HFF-Myc (cell line): ENCODE measurements around the gene YIPF4.
"Not testable (repeated sequence)": the region's sequence is repeated elsewhere in the genome, so short reads cannot be mapped to it uniquely, and the experiment has no call there.

Source experiments
- DNase-seq: peaks from one replicate; pipeline ENCODE4 v3.0.0-alpha.2; 2011; ENCODE audit warnings: low read depth; ENCODE audit errors: extremely low read depth
- H3K4me3 ChIP-seq: replicated peaks from 2 replicates; pipeline ENCODE4 v1.5.1; 2011; ENCODE audit warnings: low read depth, mild to moderate bottlenecking, control low read depth, low read length
- CTCF ChIP-seq: IDR thresholded peaks from 2 replicates; pipeline ENCODE4 v1.5.1; 2012; ENCODE audit warnings: mild to moderate bottlenecking, low read depth, low read length, control low read depth; ENCODE audit errors: missing control alignments

YIPF4 gene

GRCh38 chr2:32310577-32310976 is 32.9 kb downstream of the YIPF4 start:
- no peak for TF ChIP-seq CTCF
- no peak overlapping the region for H3K4me3 ChIP-seq
- DNase-seq: no peak

GRCh38 chr2:32314886-32315285 is 37.2 kb downstream of the YIPF4 start:
- no peak for TF ChIP-seq CTCF
- DNase-seq: no peak
- no peak overlapping the region for H3K4me3 ChIP-seq

GRCh38 chr2:32328679-32329078 is 51.0 kb downstream of the YIPF4 start:
- not testable (repeated sequence) for H3K4me3 ChIP-seq, DNase-seq

GRCh38 chr2:32329180-32329980 is 51.7 kb downstream of the YIPF4 start:
- DNase-seq, H3K4me3 ChIP-seq: not testable (repeated sequence)

GRCh38 chr2:32330136-32330535 is 52.4 kb downstream of the YIPF4 start:
- DNase-seq: no peak
- TF ChIP-seq CTCF: no peak
- H3K4me3 ChIP-seq: no peak overlapping the region

- DNase-seq: no peak
- H3K4me3 ChIP-seq: no peak overlapping the region
- no peak for TF ChIP-seq CTCF
Observed at GRCh38 chr2:32342801-32343200, 65.1 kb downstream of the YIPF4 start.

GRCh38 chr2:32350797-32351196 is 73.1 kb downstream of the YIPF4 start:
- not testable (repeated sequence) for H3K4me3 ChIP-seq, DNase-seq

- H3K4me3 ChIP-seq: peak overlapping the region; percentile 96
- no peak for DNase-seq
- no peak for TF ChIP-seq CTCF
Observed at GRCh38 chr2:32355976-32356680, 78.4 kb downstream of the YIPF4 start.
